B cell (primary cell): ENCODE data around the gene RPL41. TPM values are rescaled to one million over a fixed set of nuclear protein-coding genes. Genes with fewer than 3 reads are reported as not detected.

Source experiments
- ATAC-seq: fragments of 200-7000 bp; cut with Tn5 transposase; one replicate; pipeline ENCODE4 v1.10.0; 2021; ENCODE audit warnings: low read depth, mild to moderate bottlenecking, moderate number of reproducible peaks, moderate library complexity
- CTCF ChIA-PET: fragments of 350-600 bp; sonication (Branson Sonifier 250); formaldehyde crosslinking; loops from one replicate; lab custom pipeline; 2021; ENCODE audit warnings: antibody characterized with exemption, inconsistent platforms; lab: Charles Lee
- POLR2A ChIA-PET: fragments of 350-600 bp; sonication (Branson Sonifier 250); formaldehyde crosslinking; loops from one replicate; lab custom pipeline; 2021; ENCODE audit warnings: antibody characterized with exemption; lab: Charles Lee
- DNase-seq: peaks from one replicate; pipeline ENCODE4 v3.0.0; 2013
- H2AFZ ChIP-seq: 2 replicates; pipeline ENCODE4 v1.6.1; 2012; ENCODE audit warnings: mild to moderate bottlenecking, low read depth, low read length; ENCODE audit not compliant: insufficient read depth, poor library complexity, severe bottlenecking
- H3K27ac ChIP-seq, 2 donors: 1 replicate in 1 of 2; 2 replicates in 1 of 2; pipeline ENCODE4 v1.5.1; 2012 to 2013; ENCODE audit warnings: low read length in 2 of 2, mild to moderate bottlenecking in 2 of 2, moderate library complexity in 1 of 2
- H3K27me3 ChIP-seq, 4 experiments: fragments of 200-600 bp in 1 of 4; sonication (generic) in 1 of 4; replicated peaks in 1 of 4; 1 replicate in 2 of 4; 2 replicates in 2 of 4; pipeline versions ENCODE4 v1.6.1 to v1.7.0; 2013 to 2016; ENCODE audit warnings: low read length in 3 of 4, mild to moderate bottlenecking in 2 of 4, mixed read lengths in 1 of 4, moderate library complexity in 1 of 4; ENCODE audit not compliant: insufficient read depth in 4 of 4, control insufficient read depth in 3 of 4; ENCODE audit errors: control extremely low read depth in 1 of 4
- H3K36me3 ChIP-seq, 2 experiments: replicated peaks in 1 of 2; 1 replicate in 1 of 2; 2 replicates in 1 of 2; pipeline versions ENCODE4 v1.6.1 to v1.7.1; 2013; ENCODE audit warnings: low read length in 1 of 2; ENCODE audit not compliant: insufficient read depth in 2 of 2, control insufficient read depth in 1 of 2; ENCODE audit errors: control extremely low read depth in 1 of 2, extremely low read depth in 1 of 2
- H3K4me1 ChIP-seq, 2 donors: fragments of 200-600 bp in 1 of 2; sonication (generic) in 1 of 2; 1 replicate in 1 of 2; 2 replicates in 1 of 2; pipeline versions ENCODE4 v1.5.1 to v1.6.1; 2013 to 2017; ENCODE audit warnings: low read length in 2 of 2; ENCODE audit not compliant: control insufficient read depth in 2 of 2, insufficient read depth in 2 of 2
- H3K4me2 ChIP-seq: replicated peaks from 2 replicates; pipeline ENCODE3; 2012; ENCODE audit warnings: mild to moderate bottlenecking, low read depth, low read length; ENCODE audit not compliant: poor library complexity, severe bottlenecking
- H3K4me3 ChIP-seq, 5 experiments: fragments of 200-600 bp in 1 of 5; sonication (generic) in 1 of 5; 1 replicate in 3 of 5; 2 replicates in 2 of 5; pipeline versions ENCODE4 v1.5.1 to v1.7.0; 2011 to 2016; ENCODE audit warnings: low read length in 4 of 5, mild to moderate bottlenecking in 4 of 5, low read depth in 2 of 5, control low read depth in 1 of 5, moderate library complexity in 1 of 5; ENCODE audit not compliant: insufficient read depth in 1 of 5; ENCODE audit errors: control extremely low read depth in 1 of 5, extremely low read depth in 1 of 5
- H3K79me2 ChIP-seq: fragments of 200-600 bp; sonication (generic); one replicate; pipeline ENCODE4 v1.6.0; 2016; ENCODE audit warnings: low read length; ENCODE audit not compliant: control insufficient read depth, insufficient read depth
- H3K9ac ChIP-seq: fragments of 200-600 bp; sonication (generic); 2 replicates; pipeline ENCODE4 v1.6.1; 2017; ENCODE audit warnings: mild to moderate bottlenecking, low read length, moderate library complexity
- H3K9me3 ChIP-seq, 3 donors: one replicate each; pipeline versions ENCODE4 v1.6.1 to v1.7.1; 2013; ENCODE audit warnings: low read length in 2 of 3; ENCODE audit not compliant: control insufficient read depth in 2 of 3, insufficient read depth in 1 of 3; ENCODE audit errors: control extremely low read depth in 1 of 3
- H4K20me1 ChIP-seq: 2 replicates; pipeline ENCODE4 v1.6.0; 2012; ENCODE audit warnings: mild to moderate bottlenecking, low read length; ENCODE audit not compliant: insufficient read depth, control insufficient read depth, poor library complexity, severe bottlenecking
- H3K27ac Mint-ChIP-seq: one replicate; pipeline ENCODE4 v1.8.0; 2021; ENCODE audit warnings: mixed read lengths
- H3K27me3 Mint-ChIP-seq: one replicate; pipeline ENCODE4 v1.8.0; 2021; ENCODE audit warnings: mixed read lengths
- H3K4me1 Mint-ChIP-seq: one replicate; pipeline ENCODE4 v1.8.0; 2021; ENCODE audit warnings: mixed read lengths
- H3K4me3 Mint-ChIP-seq: one replicate; pipeline ENCODE4 v1.8.0; 2021; ENCODE audit warnings: mixed read lengths
- H3K9me3 Mint-ChIP-seq: one replicate; pipeline ENCODE4 v1.8.0; 2022; ENCODE audit warnings: mixed read lengths; ENCODE audit not compliant: insufficient read depth
- CTCF ChIP-seq: fragments of 200-600 bp; IDR thresholded peaks from one replicate; pipeline ENCODE4 v1.8.0; 2022; ENCODE audit warnings: antibody characterized with exemption, mild to moderate bottlenecking
- EZH2 ChIP-seq: IDR thresholded peaks from 2 replicates; pipeline ENCODE4 v1.6.1; 2012; ENCODE audit warnings: borderline replicate concordance, low read depth, mild to moderate bottlenecking, moderate library complexity, low read length; ENCODE audit not compliant: insufficient read depth, poor library complexity, severe bottlenecking
- WGBS: methylation state at CpG from one replicate; pipeline ENCODE4 v1.1.5; 2013; ENCODE audit warnings: missing lambda C conversion rate; ENCODE audit not compliant: insufficient coverage; 5-methylcytosine and 5-hydroxymethylcytosine counted together
- intact Hi-C: fragments of 100-400 bp; cut with micrococcal nuclease; formaldehyde crosslinking; loops from one replicate; pipeline ENCODE4 v1.10.0; 2022
- polyA plus RNA-seq: library from polyadenylated mRNA; depleted of rRNA; stranded (reverse); fragments of >200 nt; gene quantifications from 2 replicates; pipeline ENCODE4 v1.2.3, GENCODE V29; 2012
- total RNA-seq, 2 donors: library from RNA; stranded (reverse); fragments of 120-200 nt in 1 of 2; gene quantifications; 1 replicate in 1 of 2; 2 replicates in 1 of 2; pipeline versions ENCODE4 v1.2.3 to v1.2.4, GENCODE V29; 2013 to 2022

RPL41 gene
- total and polyA plus RNA-seq, 2 donors (not counting 1 experiment from before 2014, with no cell fraction given): 4,738 to 10,371 TPM

- no peak overlapping the region for H2AFZ ChIP-seq
- CTCF ChIA-PET: interaction anchor here (0.6 to 2.2 kb wide), 4 partner anchors 17 to 333 kb away, joined by 3 to 15 read pairs (median 3); partner anchors contain the start of genes DNAJC14, ESYT1 and SMARCC2
- 87% methylated on average over 8 of the region's 8 CpGs for WGBS
- H3K27me3 Mint-ChIP-seq: no peaks in the 10 kb centered on the region
- H3K4me3 ChIP-seq: no peak overlapping the region
- peaks cover 9% of the 10 kb centered on the region for H4K20me1 ChIP-seq
- peaks cover 0 to 56% of the 10 kb centered on the region in 2 experiments for H3K36me3 ChIP-seq
- no peak overlapping the region for H3K4me2 ChIP-seq
- H3K79me2 ChIP-seq: no peaks in the 10 kb centered on the region
- intact Hi-C loops: no loop called here
- no peaks in the 10 kb centered on the region for H3K27me3 ChIP-seq
- H3K9ac ChIP-seq: no peak overlapping the region
- POLR2A ChIA-PET: interaction anchor here (1.3 kb wide), 1 partner anchor 16 kb away, joined by 4 read pairs; the partner anchor contains the start of gene ESYT1
- H3K9me3 Mint-ChIP-seq: no peaks in the 10 kb centered on the region
- H3K27ac Mint-ChIP-seq: peak overlapping the region; percentile 67
- no peaks in the 10 kb centered on the region for H3K9me3 ChIP-seq
- H3K27ac ChIP-seq: no peak overlapping the region
- H3K4me1 ChIP-seq: no peaks in the 10 kb centered on the region
- TF ChIP-seq EZH2 (no peak), CTCF (no peak)
- ATAC-seq (no peak), DNase-seq (no peak)
- peaks cover 9% of the 10 kb centered on the region for H3K4me1 Mint-ChIP-seq
- no peak overlapping the region for H3K4me3 Mint-ChIP-seq
These were observed 27.4 kb downstream of the RPL41 start for GRCh38 chr12:56143870-56144269.

GRCh38 chr12:56145217-56145616, 28.8 kb downstream of the RPL41 start:
- Histone ChIP-seq H3K79me2 (peaks cover 4% of the 10 kb centered on the region), H3K27ac (no peak overlapping the region), H3K36me3 (peaks cover 0 to 48% of the 10 kb centered on the region in 2 experiments), H3K9ac (no peak overlapping the region), H3K27me3 (no peaks in the 10 kb centered on the region), H3K9me3 (no peaks in the 10 kb centered on the region), H4K20me1 (peaks cover 6% of the 10 kb centered on the region), H3K4me1 (no peaks in the 10 kb centered on the region), H2AFZ (no peak overlapping the region), H3K4me2 (no peak overlapping the region), H3K4me3 (no peak overlapping the region)
- 83% methylated on average over 1 of the region's 3 CpGs for WGBS
- ChIA-PET CTCF (interaction anchor here (2.2 kb wide), 1 partner anchor 18 kb away, joined by 15 read pairs; the partner anchor contains the start of gene ESYT1), POLR2A (interaction anchor here (1.0 kb wide), 1 partner anchor 10 kb away, joined by 7 read pairs; no protein-coding TSS in a partner anchor)
- Mint-ChIP-seq H3K9me3 (no peaks in the 10 kb centered on the region), H3K4me3 (no peak overlapping the region), H3K27me3 (no peaks in the 10 kb centered on the region), H3K27ac (peak overlapping the region; percentile 65), H3K4me1 (peaks cover 11% of the 10 kb centered on the region)
- TF ChIP-seq CTCF (no peak), EZH2 (no peak)
- DNase-seq: no peak
- no peak for ATAC-seq
- intact Hi-C loops: no loop called here
